K562 (cell line): ENCODE results near the gene FANCG. TPM values are rescaled to one million over a fixed set of nuclear protein-coding genes. Genes with fewer than 3 reads are reported as not detected.

Experiments
- CC2D1A ChIP-seq: fragments of 450-650 bp; IDR thresholded peaks from 2 replicates; pipeline ENCODE4 v1.6.1; 2017; ENCODE audit warnings: mild to moderate bottlenecking
- CCNT2 ChIP-seq: IDR thresholded peaks from 2 replicates; pipeline ENCODE4 v1.6.1; 2011; ENCODE audit warnings: borderline replicate concordance, low read depth, mild to moderate bottlenecking, moderate library complexity, mixed read lengths, low read length; ENCODE audit not compliant: insufficient read length; ENCODE audit errors: extremely low read depth
- CREB3L1 ChIP-seq: fragments of 450-650 bp; IDR thresholded peaks from 2 replicates; pipeline ENCODE4 v1.6.1; 2014; ENCODE audit warnings: low read depth, mild to moderate bottlenecking, moderate library complexity, borderline replicate concordance
- DPF2 ChIP-seq: fragments of 450-650 bp; IDR thresholded peaks from 2 replicates; pipeline ENCODE4 v1.6.1; 2016
- EP400 ChIP-seq: fragments of 450-650 bp; IDR thresholded peaks from 2 replicates; pipeline ENCODE4 v1.6.1; 2017; ENCODE audit warnings: antibody characterized with exemption, mild to moderate bottlenecking, moderate library complexity
- ETV5 ChIP-seq: sonication (generic); formaldehyde crosslinking; IDR thresholded peaks from 2 replicates; pipeline ENCODE4 v1.4.0; 2020; ENCODE audit warnings: low read depth, mild to moderate bottlenecking, missing genetic modification reagents
- FOXP4 ChIP-seq: sonication (generic); formaldehyde crosslinking; IDR thresholded peaks from 2 replicates; pipeline ENCODE4 v1.8.0; 2022; ENCODE audit warnings: mild to moderate bottlenecking, missing genetic modification reagents, borderline replicate concordance
- HDAC1 ChIP-seq, 2 experiments: fragments of 450-650 bp; IDR thresholded peaks; 2 replicates each; pipeline ENCODE4 v1.6.1; 2016 to 2017; ENCODE audit warnings: inconsistent platforms in 1 of 2, mild to moderate bottlenecking in 1 of 2, moderate library complexity in 1 of 2
- MAFK ChIP-seq: IDR thresholded peaks from 2 replicates; pipeline ENCODE4 v1.6.1; 2011; ENCODE audit warnings: low read length, improper control_type of control experiment
- MAZ ChIP-seq, 2 experiments: fragments of 450-650 bp in 1 of 2; sonication (generic) in 1 of 2; formaldehyde crosslinking; IDR thresholded peaks in 1 of 2; conservative IDR thresholded peaks in 1 of 2; 2 replicates each; pipeline versions ENCODE4 v1.4.0 to v1.5.0; 2020; ENCODE audit warnings: mild to moderate bottlenecking in 1 of 2, missing genetic modification reagents in 1 of 2
- MCM5 ChIP-seq: fragments of 450-650 bp; IDR thresholded peaks from 2 replicates; pipeline ENCODE4 v1.6.1; 2016; ENCODE audit warnings: low read depth
- MED1 ChIP-seq: sonication (generic); formaldehyde crosslinking; IDR thresholded peaks from 2 replicates; pipeline ENCODE4 v1.8.1; 2023; ENCODE audit warnings: missing genetic modification reagents, borderline replicate concordance
- MXI1 ChIP-seq: IDR thresholded peaks from 2 replicates; pipeline ENCODE4 v1.6.1; 2011; ENCODE audit warnings: low read depth, mild to moderate bottlenecking, improper control_type of control experiment, low read length
- NR3C1 ChIP-seq: sonication (generic); formaldehyde crosslinking; IDR thresholded peaks from 2 replicates; pipeline ENCODE4 v1.8.1; 2022; ENCODE audit warnings: missing genetic modification reagents
- RBFOX2 ChIP-seq: fragments of 200-400 bp; formaldehyde crosslinking; IDR thresholded peaks from 2 replicates; pipeline ENCODE4 v1.6.1; 2017; ENCODE audit warnings: low read depth, mild to moderate bottlenecking, low read length, moderate library complexity
- SMAD4 ChIP-seq: fragments of 250-450 bp; sonication (Bioruptor Pico); conservative IDR thresholded peaks from 2 replicates; pipeline ENCODE4 v1.8.0; 2021; ENCODE audit warnings: inconsistent platforms, mild to moderate bottlenecking, moderate library complexity
- XRCC5 ChIP-seq: fragments of 200-400 bp; formaldehyde crosslinking; IDR thresholded peaks from 2 replicates; pipeline ENCODE4 v1.6.1; 2017; ENCODE audit warnings: low read depth, mild to moderate bottlenecking, low read length
- ZBED1 ChIP-seq: IDR thresholded peaks from 2 replicates; pipeline ENCODE4 v1.6.1; 2014
- ZFX ChIP-seq: sonication (generic); formaldehyde crosslinking; IDR thresholded peaks from 2 replicates; pipeline ENCODE4 v1.8.0; 2022; ENCODE audit warnings: mild to moderate bottlenecking, missing genetic modification reagents, moderate library complexity
- ZHX1 ChIP-seq: fragments of 150-350 bp; conservative IDR thresholded peaks from 2 replicates; pipeline ENCODE4 v1.6.1; 2014; ENCODE audit warnings: low read length
- ZNF24 ChIP-seq: fragments of 450-650 bp; IDR thresholded peaks from 2 replicates; pipeline ENCODE4 v1.6.1; 2016
- ZNF253 ChIP-seq: fragments of 250-450 bp; sonication (Bioruptor Pico); conservative IDR thresholded peaks from 2 replicates; pipeline ENCODE4 v1.6.1; 2021; ENCODE audit warnings: mild to moderate bottlenecking
- ZNF696 ChIP-seq: fragments of 250-450 bp; sonication (Bioruptor Pico); conservative IDR thresholded peaks from 2 replicates; pipeline ENCODE4 v1.4.0; 2020; ENCODE audit warnings: mild to moderate bottlenecking, moderate library complexity
- polyA plus RNA-seq, 8 experiments: library from polyadenylated mRNA; depleted of rRNA in 4 of 8; stranded (reverse) in 5 of 8; unstranded in 3 of 8; fragments of >200 nt; fragmentation: Nextera tagmentation in 2 of 8; fragmentation: Illumina TruSeq in 1 of 8; extraction: Ambion mirVana in 2 of 8; extraction: Trizol in 1 of 8; gene quantifications; 2 replicates each; pipeline versions ENCODE4 v1.2.1 to v1.2.3, GENCODE V29; 2011 to 2014; ENCODE audit warnings: inconsistent platforms in 1 of 8, missing spikeins in 1 of 8
- total RNA-seq, 7 experiments: library from RNA; depleted of rRNA in 6 of 7; stranded (reverse); fragments of >200 nt in 6 of 7; fragmentation: Illumina TruSeq in 2 of 7; extraction: Trizol in 2 of 7; gene quantifications; 2 replicates each; pipeline versions ENCODE4 v1.2.1 to v1.2.3, GENCODE V29; 2011 to 2021; ENCODE audit warnings: low replicate concordance in 1 of 7

The FANCG gene
- total and polyA plus RNA-seq, 9 of the 15 experiments (the other 6 are each of a cell fraction or from before 2014, with no cell fraction given): 7.5 to 43.9 (median 31.0) TPM

- no peak for TF ChIP-seq FOXP4 (CRISPR knock-in tag)
- TF ChIP-seq MAFK: no peak
- no peak for TF ChIP-seq MED1 (CRISPR knock-in tag)
- 0 out of 2 replicates have a peak, but pooled peaks have one; percentile 18 for TF ChIP-seq DPF2
- TF ChIP-seq ETV5: peak; percentile 69; the same call in 1 of the 2 replicates
- TF ChIP-seq MAZ (CRISPR knock-in tag; conservative IDR thresholded peaks at IDR 0.05 in 1 of 2, IDR thresholded peaks at IDR 0.05 in 1 of 2): peak in 1 of 2 experiments; percentile 70; a peak in 2 of 4 replicates
- TF ChIP-seq RBFOX2: peak; percentile 96
- TF ChIP-seq NR3C1 (CRISPR knock-in tag): no peak
- TF ChIP-seq ZNF253 (CRISPR knock-in tag): no peak
- no peak for TF ChIP-seq ZNF696 (CRISPR knock-in tag)
- peak; percentile 14 to 80; a peak in 2 of 4 replicates for TF ChIP-seq HDAC1 (IDR thresholded peaks at IDR 0.05)
- peak; percentile 94 for TF ChIP-seq ZHX1
- TF ChIP-seq CREB3L1: peak; percentile 65
- TF ChIP-seq SMAD4: 0 out of 2 replicates have a peak, but pooled peaks have one; percentile 47
- TF ChIP-seq ZFX (CRISPR knock-in tag): peak; percentile 52
- no peak for TF ChIP-seq MCM5
- peak; percentile 86 for TF ChIP-seq EP400
- TF ChIP-seq XRCC5: 0 out of 2 replicates have a peak, but pooled peaks have one; percentile 65
- TF ChIP-seq ZBED1: 0 out of 2 replicates have a peak, but pooled peaks have one; percentile 22
- TF ChIP-seq CC2D1A: no peak
- peak; percentile 83 for TF ChIP-seq MXI1
- no peak for TF ChIP-seq ZNF24
- peak; percentile 41 for TF ChIP-seq CCNT2
Measured at GRCh38 chr9:35102769-35103659, 23.3 kb upstream of the FANCG start, which contains the start of gene STOML2 (continued).
